HCT116 (cell line): Measurements from ENCODE around the gene KIF12.
"Not testable (repeated sequence)": the region's sequence is repeated elsewhere in the genome, so short reads cannot be mapped to it uniquely, and the experiment has no call there.

Experiments used
- ATF3 ChIP-seq: IDR thresholded peaks from 2 replicates; pipeline ENCODE4 v1.6.1; 2012
- CBX3 ChIP-seq: IDR thresholded peaks from 2 replicates; pipeline ENCODE4 v1.6.1; 2012; ENCODE audit warnings: low read depth
- CTCF ChIP-seq, 3 experiments: fragments of 200-600 bp in 1 of 3; sonication (generic) in 1 of 3; IDR thresholded peaks in 2 of 3; conservative IDR thresholded peaks in 1 of 3; 2 replicates each; pipeline ENCODE4 v1.5.1; 2012 to 2017; ENCODE audit warnings: low read depth in 2 of 3, low read length in 2 of 3, antibody characterized with exemption in 1 of 3, borderline replicate concordance in 1 of 3, control low read depth in 1 of 3, mild to moderate bottlenecking in 1 of 3, mixed read lengths in 1 of 3, mixed run types in 1 of 3, moderate library complexity in 1 of 3; ENCODE audit not compliant: insufficient read depth in 1 of 3
- EZH2 ChIP-seq: fragments of 200-600 bp; sonication (generic); IDR thresholded peaks from 2 replicates; pipeline ENCODE4 v1.6.1; 2017; ENCODE audit warnings: antibody characterized with exemption, mixed run types
- EZH2phosphoT487 ChIP-seq: fragments of 200-600 bp; IDR thresholded peaks from 2 replicates; pipeline ENCODE4 v1.6.1; 2018; ENCODE audit warnings: antibody characterized with exemption, borderline replicate concordance
- MAX ChIP-seq: IDR thresholded peaks from 2 replicates; pipeline ENCODE4 v1.6.1; 2012
- POLR2A ChIP-seq: IDR thresholded peaks from 2 replicates; pipeline ENCODE4 v1.7.0; 2011; ENCODE audit warnings: borderline replicate concordance; ENCODE audit not compliant: insufficient read depth, insufficient read length; ENCODE audit errors: extremely low read depth
- RAD21 ChIP-seq: IDR thresholded peaks from 2 replicates; pipeline ENCODE4 v1.6.1; 2012; ENCODE audit warnings: low read depth, mild to moderate bottlenecking
- REST ChIP-seq: IDR thresholded peaks from 2 replicates; pipeline ENCODE4 v1.6.1; 2012; ENCODE audit warnings: low read depth
- SRF ChIP-seq: IDR thresholded peaks from 2 replicates; pipeline ENCODE4 v1.6.1; 2012; ENCODE audit warnings: low read depth
- ZFX ChIP-seq: fragments of 450-650 bp; IDR thresholded peaks from 2 replicates; pipeline ENCODE4 v1.6.1; 2017

GRCh38 chr9:114082763-114083412 is 16.2 kb downstream of the KIF12 start:
- TF ChIP-seq SRF; CTCF (IDR thresholded peaks at IDR 0.05 in 2 of 3, conservative IDR thresholded peaks at IDR 0.05 in 1 of 3; ENCODE audit: borderline replicate concordance in 1 of 3, insufficient read depth in 1 of 3, low read depth in 2 of 3, low read length in 2 of 3); ZFX; EZH2; POLR2A; ATF3; CBX3; REST; RAD21; MAX; EZH2phosphoT487: not testable (repeated sequence)
